Stimulated activated CD4-positive, alpha-beta T cell treated with anti-CD3 and anti-CD28 coated beads, Interleukin-12 subunit alpha, Interleukin-12 subunit beta, amount 100 ng/mL, for 4 hours (primary cell): ENCODE results near the gene RGMB.
A peak's percentile ranks its signal among the peaks of the same experiment; 100 is the strongest.

ENCODE experiments used
- DNase-seq: peaks from one replicate; pipeline ENCODE4 v3.0.0-alpha.2; 2020

Gene RGMB

GRCh38 chr5:98768960-98769209, 4.6 kb upstream of the RGMB start:
- DNase-seq = no peak

- DNase-seq = peak; percentile 57
Observed at GRCh38 chr5:98769210-98769958, 4.1 kb upstream of the RGMB start.

- DNase-seq = no peak
Observed at GRCh38 chr5:98769959-98770208, 3.6 kb upstream of the RGMB start.

GRCh38 chr5:98770209-98770910, 3.1 kb upstream of the RGMB start:
- DNase-seq = peak; percentile 33

GRCh38 chr5:98770911-98771322, 2.5 kb upstream of the RGMB start:
- DNase-seq = no peak

- DNase-seq = peak; percentile 24
Observed at GRCh38 chr5:98771382-98772109, 1.9 kb upstream of the RGMB start.

- peak; percentile 51 for DNase-seq
Observed at GRCh38 chr5:98772415-98773213, 849 bp upstream of the RGMB start.

- no peak for DNase-seq
Observed at GRCh38 chr5:98773214-98773463, 324 bp upstream of the RGMB start.

GRCh38 chr5:98774192-98775033, 950 bp downstream of the RGMB start:
- DNase-seq = peak; percentile 39

GRCh38 chr5:98775246-98776065, 2.0 kb downstream of the RGMB start:
- DNase-seq = no peak

GRCh38 chr5:98776066-98776705, 2.7 kb downstream of the RGMB start:
- DNase-seq = no peak

- DNase-seq = no peak
Observed at GRCh38 chr5:98777295-98777694, 3.8 kb downstream of the RGMB start.

- no peak for DNase-seq
Observed at GRCh38 chr5:98779264-98779877, 5.9 kb downstream of the RGMB start.

GRCh38 chr5:98780390-98780789, 6.9 kb downstream of the RGMB start:
- DNase-seq = no peak

- no peak for DNase-seq
Observed at GRCh38 chr5:98781520-98781919, 8.1 kb downstream of the RGMB start.

- no peak for DNase-seq
Observed at GRCh38 chr5:98781964-98782363, 8.5 kb downstream of the RGMB start.

GRCh38 chr5:98783051-98783649, 9.7 kb downstream of the RGMB start:
- no peak for DNase-seq

GRCh38 chr5:98784411-98784810, 10.9 kb downstream of the RGMB start:
- DNase-seq = no peak

GRCh38 chr5:98785244-98785643, 11.8 kb downstream of the RGMB start:
- no peak for DNase-seq

- DNase-seq = no peak
Observed at GRCh38 chr5:98786191-98786853, 12.9 kb downstream of the RGMB start.
